ENCODE data around the gene MEX3B. TPM values are rescaled to one million over a fixed set of nuclear protein-coding genes. Genes with fewer than 3 reads are reported as not detected.

Gene MEX3B
- 5.9 and 8.1 TPM in 2 replicates for total RNA-seq
- polyA plus RNA-seq: 2.2 and 2.6 TPM in 2 replicates
- 3.0 and 3.7 TPM in 2 replicates for polyA plus RNA-seq (2012)
- polyA minus RNA-seq (ENCODE audit: low replicate concordance): 1.2 and 2.9 TPM in 2 replicates

- TF ChIP-seq CTCF (conservative IDR thresholded peaks at IDR 0.05 in 1 of 2, IDR thresholded peaks at IDR 0.05 in 1 of 2; ENCODE audit: low read depth in 1 of 2, low read length in 2 of 2) (no peak), EZH2 (IDR thresholded peaks at IDR 0.05; ENCODE audit: low read length, missing control alignments) (no peak)
- Histone ChIP-seq H4K20me1 (ENCODE audit: control insufficient read depth, extremely low read depth, insufficient read depth, low read length) (no peaks in the 10 kb centered on the region), H3K79me2 (ENCODE audit: control insufficient read depth, insufficient read depth, low read length) (peaks cover 13% of the 10 kb centered on the region), H3K4me1 (ENCODE audit: control insufficient read depth, extremely low read depth, insufficient read depth, low read length) (no peaks in the 10 kb centered on the region), H2AFZ (ENCODE audit: low read length) (peak within 1 kb of the TSS; percentile 81), H3K36me3 (ENCODE audit: control insufficient read depth, insufficient read depth, low read length) (peaks cover 2% of the 10 kb centered on the region), H3K4me3 (replicated peaks in 1 of 4; ENCODE audit: control extremely low read depth in 1 of 4, insufficient read depth in 1 of 4, low read depth in 3 of 4, low read length in 4 of 4) (peak within 1 kb of the TSS; percentile 72 to 90 (median 80)), H3K9me3 (ENCODE audit: control insufficient read depth, insufficient read depth, low read depth, low read length) (no peaks in the 10 kb centered on the region), H3K4me2 (ENCODE audit: extremely low read depth, insufficient read depth, low read length) (peak within 1 kb of the TSS; percentile 92), H3K27me3 (ENCODE audit: control insufficient read depth, insufficient read depth, low read length) (peaks cover 6% of the 10 kb centered on the region), H3K9ac (ENCODE audit: insufficient read depth, low read length) (peak within 1 kb of the TSS; percentile 77), H3K27ac (ENCODE audit: insufficient read depth, low read length) (peak within 1 kb of the TSS; percentile 82)
- DNase-seq (ENCODE audit: low read depth in 2 of 2): peak; percentile 98 to 99
These were observed at the start of gene MEX3B for GRCh38 chr15:82045892-82046665. TSS of gene MEX3B (minus strand) at chr15:82046018. CDS start at chr15:82045705, 313 bp downstream.

GRCh38 chr15:82093774-82094211 is 48.0 kb upstream of the MEX3B start:
- no peaks in the 10 kb centered on the region for H3K9me3 ChIP-seq (ENCODE audit: control insufficient read depth, insufficient read depth, low read depth, low read length)
- H3K9ac ChIP-seq (ENCODE audit: insufficient read depth, low read length): no peak overlapping the region
- H3K4me1 ChIP-seq (ENCODE audit: control insufficient read depth, extremely low read depth, insufficient read depth, low read length): no peaks in the 10 kb centered on the region
- TF ChIP-seq CTCF (conservative IDR thresholded peaks at IDR 0.05 in 1 of 2, IDR thresholded peaks at IDR 0.05 in 1 of 2; ENCODE audit: low read depth in 1 of 2, low read length in 2 of 2) (no peak), EZH2 (IDR thresholded peaks at IDR 0.05; ENCODE audit: low read length, missing control alignments) (no peak)
- no peaks in the 10 kb centered on the region for H4K20me1 ChIP-seq (ENCODE audit: control insufficient read depth, extremely low read depth, insufficient read depth, low read length)
- no peak overlapping the region for H3K27ac ChIP-seq (ENCODE audit: insufficient read depth, low read length)
- no peaks in the 10 kb centered on the region for H3K36me3 ChIP-seq (ENCODE audit: control insufficient read depth, insufficient read depth, low read length)
- H3K27me3 ChIP-seq (ENCODE audit: control insufficient read depth, insufficient read depth, low read length): no peaks in the 10 kb centered on the region
- no peak overlapping the region for H2AFZ ChIP-seq (ENCODE audit: low read length)
- no peaks in the 10 kb centered on the region for H3K79me2 ChIP-seq (ENCODE audit: control insufficient read depth, insufficient read depth, low read length)
- DNase-seq (ENCODE audit: low read depth in 2 of 2): peak; percentile 93 to 94
- peak overlapping the region; percentile 23 for H3K4me2 ChIP-seq (ENCODE audit: extremely low read depth, insufficient read depth, low read length)
- peak overlapping the region in 1 of 4 experiments; percentile 37 for H3K4me3 ChIP-seq (replicated peaks in 1 of 4; ENCODE audit: control extremely low read depth in 1 of 4, insufficient read depth in 1 of 4, low read depth in 3 of 4, low read length in 4 of 4)

GRCh38 chr15:82093325-82093724 is 47.5 kb upstream of the MEX3B start:
- H3K4me2 ChIP-seq (ENCODE audit: extremely low read depth, insufficient read depth, low read length): no peak overlapping the region
- no peaks in the 10 kb centered on the region for H3K9me3 ChIP-seq (ENCODE audit: control insufficient read depth, insufficient read depth, low read depth, low read length)
- H3K27me3 ChIP-seq (ENCODE audit: control insufficient read depth, insufficient read depth, low read length): no peaks in the 10 kb centered on the region
- H3K9ac ChIP-seq (ENCODE audit: insufficient read depth, low read length): no peak overlapping the region
- H3K4me3 ChIP-seq (replicated peaks in 1 of 4; ENCODE audit: control extremely low read depth in 1 of 4, insufficient read depth in 1 of 4, low read depth in 3 of 4, low read length in 4 of 4): no peak overlapping the region
- DNase-seq (ENCODE audit: low read depth in 2 of 2): no peak
- TF ChIP-seq CTCF (conservative IDR thresholded peaks at IDR 0.05 in 1 of 2, IDR thresholded peaks at IDR 0.05 in 1 of 2; ENCODE audit: low read depth in 1 of 2, low read length in 2 of 2) (no peak), EZH2 (IDR thresholded peaks at IDR 0.05; ENCODE audit: low read length, missing control alignments) (no peak)
- H3K79me2 ChIP-seq (ENCODE audit: control insufficient read depth, insufficient read depth, low read length): no peaks in the 10 kb centered on the region
- H3K27ac ChIP-seq (ENCODE audit: insufficient read depth, low read length): no peak overlapping the region
- H3K4me1 ChIP-seq (ENCODE audit: control insufficient read depth, extremely low read depth, insufficient read depth, low read length): no peaks in the 10 kb centered on the region
- H3K36me3 ChIP-seq (ENCODE audit: control insufficient read depth, insufficient read depth, low read length): no peaks in the 10 kb centered on the region
- no peak overlapping the region for H2AFZ ChIP-seq (ENCODE audit: low read length)
- no peaks in the 10 kb centered on the region for H4K20me1 ChIP-seq (ENCODE audit: control insufficient read depth, extremely low read depth, insufficient read depth, low read length)
